SK-N-SH treated with all-trans-retinoic acid at 6 μM for 48 hours (cell line): ENCODE results near the gene SYNE1.

Experiments
- ATAC-seq: fragments of 200-7000 bp; cut with Tn5 transposase; 3 replicates; pipeline ENCODE4 v1.9.1; 2020; ENCODE audit warnings: mild to moderate bottlenecking, moderate library complexity
- ARNTL ChIP-seq: fragments of 450-650 bp; formaldehyde crosslinking; IDR thresholded peaks from 2 replicates; pipeline ENCODE4 v1.5.0; 2020; ENCODE audit warnings: low read depth, mild to moderate bottlenecking, moderate library complexity, borderline replicate concordance
- BACH2 ChIP-seq: fragments of 250-450 bp; sonication (Bioruptor Pico); IDR thresholded peaks from 2 replicates; pipeline ENCODE4 v1.9.0; 2021; ENCODE audit warnings: mild to moderate bottlenecking, borderline replicate concordance
- ESRRG ChIP-seq: fragments of 250-450 bp; sonication (Bioruptor Pico); IDR thresholded peaks from 2 replicates; pipeline ENCODE4 v1.6.1; 2021; ENCODE audit warnings: mild to moderate bottlenecking
- GLIS3 ChIP-seq: fragments of 250-450 bp; sonication (Bioruptor Pico); IDR thresholded peaks from 2 replicates; pipeline ENCODE4 v1.5.0; 2020; ENCODE audit warnings: mild to moderate bottlenecking, moderate library complexity
- OSR1 ChIP-seq: fragments of 250-450 bp; sonication (Bioruptor Pico); IDR thresholded peaks from 2 replicates; pipeline ENCODE4 v1.8.0; 2022; ENCODE audit warnings: moderate library complexity, mild to moderate bottlenecking, inconsistent platforms
- PPARA ChIP-seq: fragments of 250-450 bp; sonication (Bioruptor Pico); IDR thresholded peaks from 2 replicates; pipeline ENCODE4 v1.5.0; 2020; ENCODE audit warnings: mild to moderate bottlenecking, borderline replicate concordance
- RARB ChIP-seq: fragments of 250-450 bp; sonication (Bioruptor Pico); IDR thresholded peaks from 2 replicates; pipeline ENCODE4 v1.8.0; 2021; ENCODE audit warnings: mild to moderate bottlenecking, moderate library complexity
- SNAI2 ChIP-seq: fragments of 250-450 bp; sonication (Bioruptor Pico); IDR thresholded peaks from 2 replicates; pipeline ENCODE4 v1.5.0; 2020; ENCODE audit warnings: mild to moderate bottlenecking, moderate library complexity
- TCF4 ChIP-seq: fragments of 250-450 bp; sonication (Bioruptor Pico); IDR thresholded peaks from 2 replicates; pipeline ENCODE4 v1.8.0; 2021; ENCODE audit warnings: mild to moderate bottlenecking, moderate library complexity, borderline replicate concordance
- TOX ChIP-seq: fragments of 250-450 bp; sonication (Bioruptor Pico); IDR thresholded peaks from 2 replicates; pipeline ENCODE4 v1.8.0; 2021; ENCODE audit warnings: mild to moderate bottlenecking, moderate library complexity, borderline replicate concordance
- ZC3H10 ChIP-seq: fragments of 250-450 bp; sonication (Bioruptor Pico); IDR thresholded peaks from 2 replicates; pipeline ENCODE4 v1.5.1; 2021; ENCODE audit warnings: mild to moderate bottlenecking, moderate library complexity
- ZFP3 ChIP-seq: fragments of 250-450 bp; sonication (Bioruptor Pico); IDR thresholded peaks from 2 replicates; pipeline ENCODE4 v1.5.0; 2020; ENCODE audit warnings: mild to moderate bottlenecking, moderate library complexity
- ZFP30 ChIP-seq: fragments of 450-650 bp; formaldehyde crosslinking; IDR thresholded peaks from 2 replicates; pipeline ENCODE4 v1.5.0; 2022; ENCODE audit warnings: mild to moderate bottlenecking, moderate library complexity
- ZNF565 ChIP-seq: fragments of 450-650 bp; formaldehyde crosslinking; conservative IDR thresholded peaks from 2 replicates; pipeline ENCODE4 v1.5.0; 2020; ENCODE audit warnings: low read depth, mild to moderate bottlenecking, moderate library complexity
- ZNF70 ChIP-seq: fragments of 450-650 bp; formaldehyde crosslinking; IDR thresholded peaks from 2 replicates; pipeline ENCODE4 v1.5.0; 2020; ENCODE audit warnings: mild to moderate bottlenecking, moderate library complexity
- ZNF8 ChIP-seq: fragments of 450-650 bp; formaldehyde crosslinking; IDR thresholded peaks from 2 replicates; pipeline ENCODE4 v1.5.0; 2020; ENCODE audit warnings: mild to moderate bottlenecking, moderate library complexity
- TF ChIP-seq, protein P1 (sequence below): fragments of 250-450 bp; sonication (Bioruptor Pico); IDR thresholded peaks from 2 replicates; pipeline ENCODE4 v1.5.1; 2021; ENCODE audit warnings: mild to moderate bottlenecking, moderate library complexity
- TF ChIP-seq, protein P2 (sequence below): fragments of 250-450 bp; sonication (Bioruptor Pico); IDR thresholded peaks from 2 replicates; pipeline ENCODE4 v1.5.1; 2020; ENCODE audit warnings: low read depth, mild to moderate bottlenecking, moderate library complexity
- TF ChIP-seq, protein P3 (sequence below): fragments of 250-450 bp; sonication (Bioruptor Pico); IDR thresholded peaks from 2 replicates; pipeline ENCODE4 v1.5.0; 2020; ENCODE audit warnings: mild to moderate bottlenecking, moderate library complexity
- TF ChIP-seq, protein P4 (sequence below): fragments of 250-450 bp; sonication (Bioruptor Pico); IDR thresholded peaks from 2 replicates; pipeline ENCODE4 v1.8.0; 2021; ENCODE audit warnings: low read depth, mild to moderate bottlenecking, moderate library complexity, borderline replicate concordance
- TF ChIP-seq, protein P5 (sequence below): fragments of 250-450 bp; sonication (Bioruptor Pico); IDR thresholded peaks from 2 replicates; pipeline ENCODE4 v1.8.0; 2020; ENCODE audit warnings: mild to moderate bottlenecking, moderate library complexity, borderline replicate concordance

Gene SYNE1

DNA sequence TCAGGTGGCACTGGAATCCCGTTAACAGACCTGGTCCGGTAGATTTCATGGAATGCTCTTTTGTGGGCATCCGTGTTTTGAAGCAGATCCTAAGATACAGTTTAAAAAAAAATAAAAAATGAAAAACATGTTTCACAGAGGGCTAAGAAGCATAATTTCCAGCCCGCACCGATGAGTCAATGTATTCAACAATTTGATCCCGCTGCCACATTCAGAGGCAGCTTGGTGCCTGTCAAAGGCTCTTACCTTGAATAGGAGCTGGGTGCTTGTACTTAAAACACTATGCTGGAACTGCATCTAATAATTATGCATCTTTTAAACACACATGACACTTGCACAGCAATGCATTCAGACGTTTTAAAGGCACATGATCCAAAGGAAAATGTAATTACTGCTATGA lies 164.8 kb downstream of the SYNE1 start:
- TF ChIP-seq OSR1 (CRISPR knock-in tag), result no peak
- ATAC-seq, result peak; percentile 76

DNA sequence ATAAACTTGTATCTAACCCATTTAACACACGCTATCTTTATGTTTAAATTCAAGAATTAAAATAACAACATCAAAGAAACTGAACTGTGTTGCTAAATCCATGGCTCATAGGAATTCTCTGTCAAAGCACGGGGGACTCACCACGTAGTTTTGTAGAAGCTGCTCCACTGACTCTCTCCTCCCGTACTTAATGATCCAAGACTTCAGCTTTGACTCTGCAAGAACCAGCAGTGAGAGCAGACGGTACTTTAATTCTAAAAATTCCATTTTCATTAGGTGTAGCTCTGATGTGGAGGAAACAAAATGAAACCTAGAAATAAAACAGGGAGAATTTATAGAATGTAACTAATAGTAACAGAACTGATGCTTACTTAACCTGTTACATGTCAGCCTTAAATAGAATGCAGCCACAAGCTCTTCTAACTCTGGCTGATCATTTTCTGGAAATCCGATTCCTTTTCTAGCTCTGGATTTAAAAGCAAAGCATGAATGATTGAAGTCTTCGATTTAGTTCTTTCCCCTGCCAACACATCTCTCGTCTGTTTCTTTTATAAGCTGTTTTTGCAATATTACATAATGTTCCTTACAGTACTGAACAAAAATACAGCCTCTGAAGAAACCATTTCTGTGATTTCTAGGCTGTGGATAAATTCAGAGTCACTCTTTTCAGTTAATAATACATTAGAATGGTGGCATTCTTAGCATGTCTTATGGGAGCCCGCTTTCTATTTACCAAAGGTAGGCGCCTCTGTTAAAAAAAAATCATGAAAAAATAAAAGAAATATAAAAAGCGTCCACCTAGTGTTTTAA lies 165.5 kb downstream of the SYNE1 start:
- peak; percentile 68 for ATAC-seq
- TF ChIP-seq ESRRG (CRISPR knock-in tag), result no peak
- no peak for TF ChIP-seq SNAI2 (CRISPR knock-in tag)
- no peak for TF ChIP-seq GLIS3
- no peak for TF ChIP-seq OSR1 (CRISPR knock-in tag)
- no peak for TF ChIP-seq ZC3H10 (CRISPR knock-in tag)
- no peak for TF ChIP-seq ARNTL (CRISPR knock-in tag)
- TF ChIP-seq, protein P1, sequence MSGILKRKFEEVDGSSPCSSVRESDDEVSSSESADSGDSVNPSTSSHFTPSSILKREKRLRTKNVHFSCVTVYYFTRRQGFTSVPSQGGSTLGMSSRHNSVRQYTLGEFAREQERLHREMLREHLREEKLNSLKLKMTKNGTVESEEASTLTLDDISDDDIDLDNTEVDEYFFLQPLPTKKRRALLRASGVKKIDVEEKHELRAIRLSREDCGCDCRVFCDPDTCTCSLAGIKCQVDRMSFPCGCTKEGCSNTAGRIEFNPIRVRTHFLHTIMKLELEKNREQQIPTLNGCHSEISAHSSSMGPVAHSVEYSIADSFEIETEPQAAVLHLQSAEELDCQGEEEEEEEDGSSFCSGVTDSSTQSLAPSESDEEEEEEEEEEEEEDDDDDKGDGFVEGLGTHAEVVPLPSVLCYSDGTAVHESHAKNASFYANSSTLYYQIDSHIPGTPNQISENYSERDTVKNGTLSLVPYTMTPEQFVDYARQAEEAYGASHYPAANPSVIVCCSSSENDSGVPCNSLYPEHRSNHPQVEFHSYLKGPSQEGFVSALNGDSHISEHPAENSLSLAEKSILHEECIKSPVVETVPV (CRISPR knock-in tag), result no peak
- TF ChIP-seq, protein P2, sequence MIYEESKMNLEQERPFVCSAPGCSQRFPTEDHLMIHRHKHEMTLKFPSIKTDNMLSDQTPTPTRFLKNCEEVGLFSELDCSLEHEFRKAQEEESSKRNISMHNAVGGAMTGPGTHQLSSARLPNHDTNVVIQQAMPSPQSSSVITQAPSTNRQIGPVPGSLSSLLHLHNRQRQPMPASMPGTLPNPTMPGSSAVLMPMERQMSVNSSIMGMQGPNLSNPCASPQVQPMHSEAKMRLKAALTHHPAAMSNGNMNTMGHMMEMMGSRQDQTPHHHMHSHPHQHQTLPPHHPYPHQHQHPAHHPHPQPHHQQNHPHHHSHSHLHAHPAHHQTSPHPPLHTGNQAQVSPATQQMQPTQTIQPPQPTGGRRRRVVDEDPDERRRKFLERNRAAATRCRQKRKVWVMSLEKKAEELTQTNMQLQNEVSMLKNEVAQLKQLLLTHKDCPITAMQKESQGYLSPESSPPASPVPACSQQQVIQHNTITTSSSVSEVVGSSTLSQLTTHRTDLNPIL (CRISPR knock-in tag), result no peak
- TF ChIP-seq, all 23 proteins: peak for 0

DNA sequence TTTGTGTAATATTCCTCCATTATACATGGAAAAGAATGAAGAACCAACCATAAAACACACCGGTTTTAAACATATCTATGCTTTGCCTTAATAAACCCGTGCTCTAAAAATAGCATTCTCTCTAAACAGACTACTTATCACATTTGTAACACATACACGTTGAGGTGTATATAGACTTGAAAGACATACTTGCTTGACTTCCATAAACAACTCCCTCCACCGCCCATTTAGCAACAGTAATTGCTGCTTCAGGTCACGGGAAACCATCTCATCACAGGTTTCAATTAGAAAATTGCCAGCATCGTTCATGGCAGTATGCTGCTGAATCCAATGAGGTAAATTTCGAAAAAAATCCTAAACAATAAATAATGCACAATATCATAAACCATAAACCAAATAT lies 174.0 kb downstream of the SYNE1 start:
- ATAC-seq, result peak; percentile 43
- TF ChIP-seq ESRRG (CRISPR knock-in tag) (no peak), ZC3H10 (CRISPR knock-in tag) (no peak), TOX (CRISPR knock-in tag) (no peak), GLIS3 (no peak), ZFP3 (CRISPR knock-in tag) (no peak), ZFP30 (CRISPR knock-in tag) (no peak), ZNF70 (CRISPR knock-in tag) (no peak)
- TF ChIP-seq, protein P2 (CRISPR knock-in tag), result no peak
- TF ChIP-seq, protein P1 (CRISPR knock-in tag), result no peak
- TF ChIP-seq, protein P3, sequence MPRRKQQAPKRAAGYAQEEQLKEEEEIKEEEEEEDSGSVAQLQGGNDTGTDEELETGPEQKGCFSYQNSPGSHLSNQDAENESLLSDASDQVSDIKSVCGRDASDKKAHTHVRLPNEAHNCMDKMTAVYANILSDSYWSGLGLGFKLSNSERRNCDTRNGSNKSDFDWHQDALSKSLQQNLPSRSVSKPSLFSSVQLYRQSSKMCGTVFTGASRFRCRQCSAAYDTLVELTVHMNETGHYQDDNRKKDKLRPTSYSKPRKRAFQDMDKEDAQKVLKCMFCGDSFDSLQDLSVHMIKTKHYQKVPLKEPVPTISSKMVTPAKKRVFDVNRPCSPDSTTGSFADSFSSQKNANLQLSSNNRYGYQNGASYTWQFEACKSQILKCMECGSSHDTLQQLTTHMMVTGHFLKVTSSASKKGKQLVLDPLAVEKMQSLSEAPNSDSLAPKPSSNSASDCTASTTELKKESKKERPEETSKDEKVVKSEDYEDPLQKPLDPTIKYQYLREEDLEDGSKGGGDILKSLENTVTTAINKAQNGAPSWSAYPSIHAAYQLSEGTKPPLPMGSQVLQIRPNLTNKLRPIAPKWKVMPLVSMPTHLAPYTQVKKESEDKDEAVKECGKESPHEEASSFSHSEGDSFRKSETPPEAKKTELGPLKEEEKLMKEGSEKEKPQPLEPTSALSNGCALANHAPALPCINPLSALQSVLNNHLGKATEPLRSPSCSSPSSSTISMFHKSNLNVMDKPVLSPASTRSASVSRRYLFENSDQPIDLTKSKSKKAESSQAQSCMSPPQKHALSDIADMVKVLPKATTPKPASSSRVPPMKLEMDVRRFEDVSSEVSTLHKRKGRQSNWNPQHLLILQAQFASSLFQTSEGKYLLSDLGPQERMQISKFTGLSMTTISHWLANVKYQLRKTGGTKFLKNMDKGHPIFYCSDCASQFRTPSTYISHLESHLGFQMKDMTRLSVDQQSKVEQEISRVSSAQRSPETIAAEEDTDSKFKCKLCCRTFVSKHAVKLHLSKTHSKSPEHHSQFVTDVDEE (CRISPR knock-in tag), result no peak

DNA sequence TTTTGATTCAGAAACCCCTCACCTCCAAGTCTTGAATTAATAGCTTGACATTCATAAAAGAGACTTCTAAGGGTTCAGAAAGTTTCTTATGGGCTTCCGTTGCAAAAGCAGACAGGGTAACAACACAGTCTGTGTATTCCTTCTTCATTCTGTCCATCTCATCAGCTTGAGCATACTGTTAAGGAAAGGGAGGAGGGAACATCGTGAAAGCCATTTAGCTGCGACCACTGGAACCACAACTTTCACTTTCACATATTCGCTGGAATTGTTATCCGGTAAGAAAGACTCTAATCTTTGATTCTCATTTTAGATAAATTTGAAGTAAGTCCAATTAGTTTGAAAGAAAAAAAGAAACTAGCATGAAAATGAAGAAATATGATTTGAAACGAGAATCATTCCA lies 174.4 kb downstream of the SYNE1 start:
- ATAC-seq, result peak; percentile 62
- TF ChIP-seq ARNTL (CRISPR knock-in tag) (no peak), BACH2 (CRISPR knock-in tag) (no peak), SNAI2 (CRISPR knock-in tag) (no peak), ZC3H10 (CRISPR knock-in tag) (no peak), RARB (CRISPR knock-in tag) (no peak), TOX (CRISPR knock-in tag) (no peak), ESRRG (CRISPR knock-in tag) (no peak), ZNF8 (CRISPR knock-in tag) (no peak), ZNF565 (no peak), TCF4 (no peak), PPARA (CRISPR knock-in tag) (no peak)
- TF ChIP-seq, protein P4, sequence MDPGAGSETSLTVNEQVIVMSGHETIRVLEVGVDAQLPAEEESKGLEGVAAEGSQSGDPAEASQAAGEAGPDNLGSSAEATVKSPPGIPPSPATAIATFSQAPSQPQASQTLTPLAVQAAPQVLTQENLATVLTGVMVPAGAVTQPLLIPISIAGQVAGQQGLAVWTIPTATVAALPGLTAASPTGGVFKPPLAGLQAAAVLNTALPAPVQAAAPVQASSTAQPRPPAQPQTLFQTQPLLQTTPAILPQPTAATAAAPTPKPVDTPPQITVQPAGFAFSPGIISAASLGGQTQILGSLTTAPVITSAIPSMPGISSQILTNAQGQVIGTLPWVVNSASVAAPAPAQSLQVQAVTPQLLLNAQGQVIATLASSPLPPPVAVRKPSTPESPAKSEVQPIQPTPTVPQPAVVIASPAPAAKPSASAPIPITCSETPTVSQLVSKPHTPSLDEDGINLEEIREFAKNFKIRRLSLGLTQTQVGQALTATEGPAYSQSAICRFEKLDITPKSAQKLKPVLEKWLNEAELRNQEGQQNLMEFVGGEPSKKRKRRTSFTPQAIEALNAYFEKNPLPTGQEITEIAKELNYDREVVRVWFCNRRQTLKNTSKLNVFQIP (CRISPR knock-in tag), result no peak
- TF ChIP-seq, protein P1 (CRISPR knock-in tag), result no peak
- TF ChIP-seq, protein P5, sequence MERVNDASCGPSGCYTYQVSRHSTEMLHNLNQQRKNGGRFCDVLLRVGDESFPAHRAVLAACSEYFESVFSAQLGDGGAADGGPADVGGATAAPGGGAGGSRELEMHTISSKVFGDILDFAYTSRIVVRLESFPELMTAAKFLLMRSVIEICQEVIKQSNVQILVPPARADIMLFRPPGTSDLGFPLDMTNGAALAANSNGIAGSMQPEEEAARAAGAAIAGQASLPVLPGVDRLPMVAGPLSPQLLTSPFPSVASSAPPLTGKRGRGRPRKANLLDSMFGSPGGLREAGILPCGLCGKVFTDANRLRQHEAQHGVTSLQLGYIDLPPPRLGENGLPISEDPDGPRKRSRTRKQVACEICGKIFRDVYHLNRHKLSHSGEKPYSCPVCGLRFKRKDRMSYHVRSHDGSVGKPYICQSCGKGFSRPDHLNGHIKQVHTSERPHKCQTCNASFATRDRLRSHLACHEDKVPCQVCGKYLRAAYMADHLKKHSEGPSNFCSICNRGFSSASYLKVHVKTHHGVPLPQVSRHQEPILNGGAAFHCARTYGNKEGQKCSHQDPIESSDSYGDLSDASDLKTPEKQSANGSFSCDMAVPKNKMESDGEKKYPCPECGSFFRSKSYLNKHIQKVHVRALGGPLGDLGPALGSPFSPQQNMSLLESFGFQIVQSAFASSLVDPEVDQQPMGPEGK (CRISPR knock-in tag), result no peak
